Nephron (organoid): ENCODE results near the gene NBEA.
"Not testable (repeated sequence)": the region's sequence is repeated elsewhere in the genome, so short reads cannot be mapped to it uniquely, and the experiment has no call there.

Experiments
- H3K27ac Mint-ChIP-seq, 3 experiments: 2 replicates each; pipeline ENCODE4 v1.8.0; 2020; ENCODE audit warnings: mixed read lengths in 3 of 3, mild to moderate bottlenecking in 2 of 3, moderate library complexity in 1 of 3
- H3K27me3 Mint-ChIP-seq: 2 replicates; pipeline ENCODE4 v1.8.0; 2021; ENCODE audit warnings: low read depth, mild to moderate bottlenecking, moderate library complexity, mixed read lengths
- H3K36me3 Mint-ChIP-seq: 2 replicates; pipeline ENCODE4 v1.8.0; 2020; ENCODE audit warnings: low read depth, mixed read lengths
- H3K4me1 Mint-ChIP-seq: 2 replicates; pipeline ENCODE4 v1.8.0; 2020; ENCODE audit warnings: mixed read lengths
- H3K4me3 Mint-ChIP-seq, 3 experiments: 2 replicates each; pipeline ENCODE4 v1.8.0; 2020; ENCODE audit warnings: mild to moderate bottlenecking in 3 of 3, mixed read lengths in 3 of 3, moderate library complexity in 2 of 3
- H3K9me3 Mint-ChIP-seq: 2 replicates; pipeline ENCODE4 v1.8.0; 2020; ENCODE audit warnings: mixed read lengths
- CTCF ChIP-seq, 3 experiments: fragments of 200-600 bp; sonication (generic); IDR thresholded peaks; one replicate each; pipeline ENCODE4 v1.5.0; 2021; ENCODE audit warnings: antibody characterized with exemption in 3 of 3; ENCODE audit not compliant: unreplicated experiment in 3 of 3

Gene NBEA

DNA sequence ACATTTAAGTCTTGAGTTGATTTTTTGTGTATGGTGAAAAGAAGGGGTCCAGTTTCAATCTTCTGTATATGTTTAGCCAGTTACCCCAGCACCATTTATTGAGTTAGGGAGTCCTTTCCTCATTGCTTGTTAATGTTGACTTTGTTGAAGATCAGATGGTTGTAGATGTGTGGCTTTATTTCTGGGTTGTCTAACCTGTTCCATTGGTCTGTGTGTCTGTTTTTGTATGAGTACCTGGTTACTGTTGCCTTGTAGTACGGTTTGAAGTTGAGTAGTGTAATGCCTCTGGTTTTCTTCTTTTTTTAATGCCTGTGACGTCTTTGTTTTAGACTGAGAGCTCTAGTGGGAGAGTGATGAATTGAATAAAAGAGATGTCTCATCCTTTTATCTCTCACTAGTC, 83.2 kb downstream of the NBEA start:
- no peaks in the 10 kb centered on the region for H3K4me1 Mint-ChIP-seq
- H3K36me3 Mint-ChIP-seq = peaks cover 13% of the 10 kb centered on the region
- no peaks in the 10 kb centered on the region for H3K27me3 Mint-ChIP-seq

DNA sequence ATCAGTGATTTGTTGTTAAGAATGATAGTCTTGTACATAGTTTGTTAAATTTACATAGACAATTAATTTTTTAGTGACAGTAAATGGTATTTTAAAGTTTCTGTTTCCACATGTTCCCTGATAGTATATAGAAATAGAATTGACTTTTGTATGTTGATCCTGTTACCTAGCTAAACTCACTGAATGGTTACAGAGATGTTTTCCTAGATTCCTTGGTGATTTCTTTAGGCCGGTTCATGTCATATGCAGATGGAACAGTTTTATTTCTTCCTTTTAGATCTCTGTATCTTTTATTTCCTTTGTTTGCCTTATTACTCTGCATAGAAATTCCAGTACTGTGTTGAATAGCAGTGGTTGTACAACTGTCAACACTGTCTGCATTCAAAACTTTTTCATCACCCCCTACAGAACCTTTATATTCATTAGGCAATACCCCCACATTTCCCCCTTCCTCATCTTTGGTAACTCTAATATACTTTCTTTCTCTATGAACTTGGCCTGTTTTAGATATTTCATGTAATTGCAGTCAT, 86.3 kb downstream of the NBEA start:
- TF ChIP-seq CTCF (IDR thresholded peaks at IDR 0.05; ENCODE audit: unreplicated experiment in 3 of 3) = no peak
- H3K36me3 Mint-ChIP-seq = peaks cover 21% of the 10 kb centered on the region
- H3K27me3 Mint-ChIP-seq = no peaks in the 10 kb centered on the region
- H3K4me1 Mint-ChIP-seq = no peaks in the 10 kb centered on the region
- H3K9me3 Mint-ChIP-seq = peaks cover 71% of the 10 kb centered on the region
- H3K27ac Mint-ChIP-seq = no peak overlapping the region
- H3K4me3 Mint-ChIP-seq = no peak overlapping the region

More for the DNA sequence above, 83.2 kb downstream of the NBEA start:
- no peak for TF ChIP-seq CTCF (IDR thresholded peaks at IDR 0.05; ENCODE audit: unreplicated experiment in 3 of 3)
- Mint-ChIP-seq H3K27ac (no peak overlapping the region), H3K9me3 (peaks cover 56% of the 10 kb centered on the region), H3K4me3 (no peak overlapping the region)

DNA sequence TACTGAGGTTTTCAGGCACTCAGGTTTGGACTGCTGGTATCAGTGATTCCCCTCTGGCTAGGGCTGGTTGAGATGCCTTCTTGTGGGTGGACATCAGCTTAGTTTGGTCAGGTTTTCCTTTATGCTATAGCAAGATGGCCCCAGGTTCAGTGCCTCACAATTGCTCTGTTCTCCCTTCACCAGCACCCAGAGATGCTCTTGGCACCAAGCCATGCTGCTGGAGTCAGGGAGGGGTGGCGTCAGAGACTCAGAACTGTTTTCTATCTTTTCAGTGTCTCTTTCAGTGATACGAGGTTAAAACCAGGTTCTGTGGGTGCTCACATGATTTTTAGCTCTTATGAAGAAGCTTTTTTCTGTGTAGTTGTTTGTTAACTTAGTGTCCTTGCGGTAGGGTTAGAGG, 96.9 kb downstream of the NBEA start:
- no peak overlapping the region for H3K27ac Mint-ChIP-seq
- peaks cover 34% of the 10 kb centered on the region for H3K9me3 Mint-ChIP-seq
- no peaks in the 10 kb centered on the region for H3K4me1 Mint-ChIP-seq
- H3K36me3 Mint-ChIP-seq = peaks cover 2% of the 10 kb centered on the region
- no peaks in the 10 kb centered on the region for H3K27me3 Mint-ChIP-seq
- TF ChIP-seq CTCF (IDR thresholded peaks at IDR 0.05; ENCODE audit: unreplicated experiment in 3 of 3) = no peak
- no peak overlapping the region for H3K4me3 Mint-ChIP-seq

GRCh38 chr13:35046587-35046986, 104.5 kb downstream of the NBEA start:
- H3K27me3 Mint-ChIP-seq = no peaks in the 10 kb centered on the region
- no peak for TF ChIP-seq CTCF (IDR thresholded peaks at IDR 0.05; ENCODE audit: unreplicated experiment in 3 of 3)
- H3K36me3 Mint-ChIP-seq = peaks cover 8% of the 10 kb centered on the region
- no peaks in the 10 kb centered on the region for H3K4me1 Mint-ChIP-seq
- no peaks in the 10 kb centered on the region for H3K9me3 Mint-ChIP-seq
- no peak overlapping the region for H3K27ac Mint-ChIP-seq
- no peak overlapping the region for H3K4me3 Mint-ChIP-seq

- Mint-ChIP-seq H3K36me3 (no peaks in the 10 kb centered on the region), H3K9me3 (no peaks in the 10 kb centered on the region), H3K27ac (no peak overlapping the region), H3K27me3 (no peaks in the 10 kb centered on the region), H3K4me1 (no peaks in the 10 kb centered on the region), H3K4me3 (no peak overlapping the region)
- TF ChIP-seq CTCF (IDR thresholded peaks at IDR 0.05; ENCODE audit: unreplicated experiment in 3 of 3) = no peak
These were observed 113.6 kb downstream of the NBEA start for GRCh38 chr13:35055705-35056104.

GRCh38 chr13:35057858-35058257, 115.8 kb downstream of the NBEA start:
- H3K36me3 Mint-ChIP-seq = no peaks in the 10 kb centered on the region
- H3K9me3 Mint-ChIP-seq = no peaks in the 10 kb centered on the region
- H3K27ac Mint-ChIP-seq = no peak overlapping the region
- H3K4me1 Mint-ChIP-seq = no peaks in the 10 kb centered on the region
- TF ChIP-seq CTCF (IDR thresholded peaks at IDR 0.05; ENCODE audit: unreplicated experiment in 3 of 3) = no peak
- H3K27me3 Mint-ChIP-seq = no peaks in the 10 kb centered on the region
- no peak overlapping the region for H3K4me3 Mint-ChIP-seq

DNA sequence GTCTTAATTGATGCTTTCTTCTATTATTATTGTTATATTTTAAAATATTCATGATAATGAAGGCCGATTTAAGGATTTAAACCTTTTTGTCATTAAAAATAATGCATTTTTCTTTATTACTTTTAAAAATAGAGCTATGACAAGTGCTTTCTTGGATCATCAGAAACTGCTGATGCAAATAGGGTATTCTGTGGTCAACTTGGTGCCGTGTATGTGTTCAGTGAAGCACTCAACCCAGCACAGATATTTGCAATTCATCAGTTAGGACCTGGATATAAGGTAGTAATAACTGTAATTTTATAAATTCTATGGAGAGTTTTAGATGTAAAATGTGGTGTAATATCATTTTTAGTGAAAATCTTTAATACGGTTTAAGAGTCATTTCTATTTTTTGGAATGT, 116.5 kb downstream of the NBEA start:
- not testable (repeated sequence) for H3K4me1 Mint-ChIP-seq, H3K4me3 Mint-ChIP-seq, H3K36me3 Mint-ChIP-seq, H3K9me3 Mint-ChIP-seq, H3K27ac Mint-ChIP-seq, H3K27me3 Mint-ChIP-seq
